ENCODE data around the gene DTX3L. TPM values are rescaled to one million over a fixed set of nuclear protein-coding genes. Genes with fewer than 3 reads are reported as not detected.

Gene DTX3L
- total and polyA plus RNA-seq, 2 experiments from 2014 or later: 10.6 to 27.2 TPM

- TF ChIP-seq EZH2phosphoT487 (IDR thresholded peaks at IDR 0.05; ENCODE audit: low read depth, severe bottlenecking, unreplicated experiment) (no peak), EZH2 (IDR thresholded peaks at IDR 0.05; ENCODE audit: borderline replicate concordance) (no peak), CTCF (IDR thresholded peaks at IDR 0.05; ENCODE audit: poor library complexity) (no peak)
- no peak overlapping the region for H3K4me3 ChIP-seq
- H3K9me3 ChIP-seq (ENCODE audit: low read depth): no peaks in the 10 kb centered on the region
- H3K27me3 ChIP-seq: no peaks in the 10 kb centered on the region
- H2AFZ ChIP-seq: no peak overlapping the region
- H3K9me2 ChIP-seq (replicated peaks; ENCODE audit: insufficient read depth): no peaks in the 10 kb centered on the region
- no peaks in the 10 kb centered on the region for H3K79me2 ChIP-seq
- no peak overlapping the region for H3K4me2 ChIP-seq
- H3K36me3 ChIP-seq (replicated peaks; ENCODE audit: insufficient read depth, low read depth): no peaks in the 10 kb centered on the region
- no peak for DNase-seq (ENCODE audit: low spot score)
- H3K27ac ChIP-seq: no peak overlapping the region
- 93% methylated on average over 2 of the region's 2 CpGs for WGBS (ENCODE audit: low lambda C conversion rate, missing lambda C conversion rate)
- H4K20me1 ChIP-seq (ENCODE audit: insufficient read depth, poor library complexity, severe bottlenecking): no peaks in the 10 kb centered on the region
- no peaks in the 10 kb centered on the region for H3K4me1 ChIP-seq (ENCODE audit: insufficient read depth)
These were observed 38.9 kb downstream of the DTX3L start for GRCh38 chr3:122603056-122603455.

- H3K4me1 ChIP-seq (ENCODE audit: insufficient read depth): no peaks in the 10 kb centered on the region
- no peaks in the 10 kb centered on the region for H3K36me3 ChIP-seq (replicated peaks; ENCODE audit: insufficient read depth, low read depth)
- H3K79me2 ChIP-seq: no peaks in the 10 kb centered on the region
- no peak for TF ChIP-seq CTCF (IDR thresholded peaks at IDR 0.05; ENCODE audit: poor library complexity)
- no peak for TF ChIP-seq EZH2 (IDR thresholded peaks at IDR 0.05; ENCODE audit: borderline replicate concordance)
- no peak for TF ChIP-seq EZH2phosphoT487 (IDR thresholded peaks at IDR 0.05; ENCODE audit: low read depth, severe bottlenecking, unreplicated experiment)
- H3K9me2 ChIP-seq (replicated peaks; ENCODE audit: insufficient read depth): no peaks in the 10 kb centered on the region
- H3K4me2 ChIP-seq: no peak overlapping the region
- no peaks in the 10 kb centered on the region for H3K27me3 ChIP-seq
- H4K20me1 ChIP-seq (ENCODE audit: insufficient read depth, poor library complexity, severe bottlenecking): no peaks in the 10 kb centered on the region
- WGBS (ENCODE audit: low lambda C conversion rate, missing lambda C conversion rate): 79% methylated on average over 4 of the region's 4 CpGs
- no peak overlapping the region for H3K4me3 ChIP-seq
- no peak overlapping the region for H3K27ac ChIP-seq
- no peak overlapping the region for H2AFZ ChIP-seq
- no peak for DNase-seq (ENCODE audit: low spot score)
- H3K9me3 ChIP-seq (ENCODE audit: low read depth): no peaks in the 10 kb centered on the region
These were observed 42.2 kb downstream of the DTX3L start for GRCh38 chr3:122606330-122606729.

GRCh38 chr3:122608916-122609315 lies 44.8 kb downstream of the DTX3L start:
- no peak for DNase-seq (ENCODE audit: low spot score)
- no peak overlapping the region for H3K4me3 ChIP-seq
- no peaks in the 10 kb centered on the region for H3K4me1 ChIP-seq (ENCODE audit: insufficient read depth)
- no peaks in the 10 kb centered on the region for H3K79me2 ChIP-seq
- TF ChIP-seq EZH2 (IDR thresholded peaks at IDR 0.05; ENCODE audit: borderline replicate concordance): no peak
- TF ChIP-seq EZH2phosphoT487 (IDR thresholded peaks at IDR 0.05; ENCODE audit: low read depth, severe bottlenecking, unreplicated experiment): no peak
- no peak for TF ChIP-seq CTCF (IDR thresholded peaks at IDR 0.05; ENCODE audit: poor library complexity)
- H3K4me2 ChIP-seq: no peak overlapping the region
- no peaks in the 10 kb centered on the region for H3K27me3 ChIP-seq
- H3K27ac ChIP-seq: no peak overlapping the region
- WGBS (ENCODE audit: low lambda C conversion rate, missing lambda C conversion rate): 90% methylated on average over 1 of the region's 1 CpG
- H3K9me2 ChIP-seq (replicated peaks; ENCODE audit: insufficient read depth): no peaks in the 10 kb centered on the region
- H2AFZ ChIP-seq: no peak overlapping the region
- no peaks in the 10 kb centered on the region for H3K9me3 ChIP-seq (ENCODE audit: low read depth)
- H3K36me3 ChIP-seq (replicated peaks; ENCODE audit: insufficient read depth, low read depth): no peaks in the 10 kb centered on the region
- no peaks in the 10 kb centered on the region for H4K20me1 ChIP-seq (ENCODE audit: insufficient read depth, poor library complexity, severe bottlenecking)

Measured in hepatocyte (in vitro differentiated cells).